Coronary artery (tissue), 2 donors: ENCODE results near the gene FLYWCH1.

Source experiments
- DNase-seq: peaks from one replicate; pipeline ENCODE4 v3.0.0-alpha.2; 2017; ENCODE audit warnings: low spot score
- H3K27ac ChIP-seq, 2 donors: fragments of 200-600 bp; sonication (generic); one replicate each; pipeline ENCODE4 v1.5.1; 2016 to 2019
- H3K4me3 ChIP-seq: fragments of 200-600 bp; sonication (generic); 2 replicates; pipeline ENCODE4 v1.5.1; 2016; ENCODE audit warnings: mild to moderate bottlenecking, moderate library complexity
- TF ChIP-seq, protein P1 (sequence below): fragments of 200-600 bp; sonication (generic); IDR thresholded peaks from one replicate; pipeline ENCODE4 v1.5.1; 2019; ENCODE audit warnings: antibody characterized with exemption

Gene FLYWCH1

DNA sequence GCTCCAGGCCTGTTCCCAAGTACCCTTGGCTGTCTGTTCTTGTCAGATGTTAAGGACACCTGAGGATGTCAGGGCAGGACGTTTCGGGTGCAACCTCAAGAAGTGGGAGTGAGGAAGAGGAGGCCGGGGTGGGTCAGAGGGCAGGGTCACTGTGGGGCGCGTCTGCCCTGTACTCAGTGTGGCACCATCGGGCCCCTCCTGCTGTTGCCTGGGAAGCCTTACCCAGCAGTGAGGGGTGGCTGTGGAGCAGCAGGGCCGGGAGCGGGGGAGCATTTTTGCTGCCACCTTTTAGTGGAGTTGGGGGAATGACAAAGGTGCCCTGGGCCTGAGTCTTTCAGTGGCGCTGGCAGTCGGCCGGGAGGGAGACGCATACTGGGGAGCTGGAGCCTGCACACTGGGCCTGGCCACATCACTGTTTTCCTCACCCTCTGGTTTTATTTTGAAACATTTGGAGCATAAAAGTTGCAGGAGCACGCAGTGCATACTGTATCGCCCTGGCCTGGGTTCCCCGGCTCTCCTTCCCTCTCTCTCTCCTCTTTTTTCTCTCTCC is 11.1 kb upstream of the FLYWCH1 start:
- Histone ChIP-seq H3K4me3 (no peak overlapping the region), H3K27ac (no peak overlapping the region)
- DNase-seq: no peak
- TF ChIP-seq, protein P1, sequence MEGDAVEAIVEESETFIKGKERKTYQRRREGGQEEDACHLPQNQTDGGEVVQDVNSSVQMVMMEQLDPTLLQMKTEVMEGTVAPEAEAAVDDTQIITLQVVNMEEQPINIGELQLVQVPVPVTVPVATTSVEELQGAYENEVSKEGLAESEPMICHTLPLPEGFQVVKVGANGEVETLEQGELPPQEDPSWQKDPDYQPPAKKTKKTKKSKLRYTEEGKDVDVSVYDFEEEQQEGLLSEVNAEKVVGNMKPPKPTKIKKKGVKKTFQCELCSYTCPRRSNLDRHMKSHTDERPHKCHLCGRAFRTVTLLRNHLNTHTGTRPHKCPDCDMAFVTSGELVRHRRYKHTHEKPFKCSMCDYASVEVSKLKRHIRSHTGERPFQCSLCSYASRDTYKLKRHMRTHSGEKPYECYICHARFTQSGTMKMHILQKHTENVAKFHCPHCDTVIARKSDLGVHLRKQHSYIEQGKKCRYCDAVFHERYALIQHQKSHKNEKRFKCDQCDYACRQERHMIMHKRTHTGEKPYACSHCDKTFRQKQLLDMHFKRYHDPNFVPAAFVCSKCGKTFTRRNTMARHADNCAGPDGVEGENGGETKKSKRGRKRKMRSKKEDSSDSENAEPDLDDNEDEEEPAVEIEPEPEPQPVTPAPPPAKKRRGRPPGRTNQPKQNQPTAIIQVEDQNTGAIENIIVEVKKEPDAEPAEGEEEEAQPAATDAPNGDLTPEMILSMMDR: no peak

DNA sequence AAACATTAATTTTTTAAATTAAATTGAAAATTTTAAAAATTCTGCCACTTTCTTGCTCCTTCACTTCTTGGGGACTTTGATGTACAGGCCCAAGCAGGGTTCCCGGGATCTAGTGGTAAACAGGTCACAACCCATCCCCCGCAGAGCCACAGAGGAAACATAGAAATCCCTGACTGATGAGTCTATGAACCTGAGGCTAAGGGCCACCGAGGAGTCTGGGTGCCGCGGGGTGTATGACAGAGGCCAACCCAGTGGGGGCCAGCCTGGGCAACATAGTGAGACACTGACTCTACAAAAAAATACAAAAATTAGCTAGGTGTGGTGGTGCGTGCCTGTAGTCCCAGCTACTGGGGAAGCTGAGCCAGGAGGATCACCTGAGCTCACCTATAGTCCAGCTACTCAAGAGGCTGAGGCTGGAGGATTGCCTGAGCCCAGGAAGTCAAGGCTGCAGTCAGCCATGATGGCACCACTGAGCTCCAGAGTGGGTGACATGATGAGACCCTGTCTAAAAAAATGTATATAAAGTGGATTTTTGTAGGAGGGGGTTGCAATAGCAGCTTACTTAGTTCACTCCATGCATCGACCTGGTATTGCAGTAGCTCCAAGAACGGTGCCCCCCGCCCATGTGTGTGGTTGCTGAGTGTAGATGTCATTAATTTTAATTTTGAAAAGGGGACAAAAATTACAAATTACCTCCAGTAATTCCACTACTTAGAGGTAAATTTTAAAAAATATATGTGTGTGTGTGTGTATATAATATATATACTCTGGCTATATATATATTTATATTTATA is 9.2 kb upstream of the FLYWCH1 start:
- Histone ChIP-seq H3K4me3 (no peak overlapping the region), H3K27ac (no peak overlapping the region)
- TF ChIP-seq, protein P1: no peak
- no peak for DNase-seq

DNA sequence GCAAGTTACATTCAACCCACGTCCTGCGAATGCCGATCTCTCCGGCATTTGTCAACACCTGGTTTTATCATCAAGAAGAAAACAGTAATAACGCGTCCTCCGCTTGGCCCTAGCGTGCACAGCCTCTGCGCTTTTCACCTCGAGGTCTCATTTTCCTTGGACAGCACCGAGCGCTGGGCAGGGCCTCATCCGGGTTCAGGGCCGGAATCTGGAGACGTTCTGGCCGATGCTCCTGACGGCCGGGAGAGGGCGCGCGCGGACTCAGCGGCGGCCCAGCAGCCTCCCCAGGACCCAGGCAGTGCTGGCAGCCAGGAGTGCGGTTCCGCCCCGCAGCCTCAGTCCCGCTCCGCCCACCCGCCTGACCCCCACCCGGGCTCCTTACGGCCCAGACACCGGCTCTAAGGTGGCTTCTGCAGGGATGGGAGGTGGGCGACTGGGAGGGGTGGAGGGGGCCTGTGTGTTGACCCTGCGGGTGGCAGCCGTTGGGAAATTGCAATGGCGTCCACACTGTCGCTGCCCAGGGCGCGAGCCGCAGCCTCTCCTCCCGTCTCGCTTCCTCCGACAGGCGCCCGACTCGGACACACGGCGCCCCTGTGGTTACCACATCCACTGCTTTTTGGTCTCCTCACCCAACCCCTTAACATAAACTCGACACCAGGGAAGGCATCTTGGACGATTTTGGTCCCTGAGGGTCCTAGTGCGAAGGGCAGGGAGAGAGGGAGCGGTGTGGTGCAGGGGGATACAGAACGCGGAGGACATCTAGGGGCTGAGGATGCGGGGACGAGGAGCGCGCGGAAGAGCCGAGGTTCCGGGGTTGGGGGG is 7.4 kb upstream of the FLYWCH1 start:
- peak overlapping the region; percentile 53 to 90 for H3K27ac ChIP-seq
- peak overlapping the region; percentile 74 for H3K4me3 ChIP-seq
- DNase-seq: peak; percentile 91
- TF ChIP-seq, protein P1: peak; percentile 95

DNA sequence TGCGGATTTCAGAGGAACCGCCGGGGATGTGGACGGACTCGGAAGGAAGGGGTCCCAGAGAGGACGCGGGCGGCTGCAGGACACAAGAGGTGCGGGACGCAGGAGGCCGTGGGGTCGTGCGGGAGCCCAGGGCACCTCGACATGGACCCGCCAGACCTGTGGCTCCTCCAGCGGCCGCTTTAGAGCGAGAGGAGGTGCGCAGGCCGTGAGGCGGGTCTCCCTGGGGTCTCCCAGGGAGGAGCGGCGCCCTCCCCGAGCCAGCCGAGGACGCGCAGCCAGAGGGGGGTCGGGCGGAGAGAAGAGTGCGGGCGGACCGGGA is 6.8 kb upstream of the FLYWCH1 start:
- DNase-seq: peak; percentile 82
- Histone ChIP-seq H3K4me3 (peak overlapping the region; percentile 74), H3K27ac (peak overlapping the region; percentile 53 to 90)
- TF ChIP-seq, protein P1: no peak

DNA sequence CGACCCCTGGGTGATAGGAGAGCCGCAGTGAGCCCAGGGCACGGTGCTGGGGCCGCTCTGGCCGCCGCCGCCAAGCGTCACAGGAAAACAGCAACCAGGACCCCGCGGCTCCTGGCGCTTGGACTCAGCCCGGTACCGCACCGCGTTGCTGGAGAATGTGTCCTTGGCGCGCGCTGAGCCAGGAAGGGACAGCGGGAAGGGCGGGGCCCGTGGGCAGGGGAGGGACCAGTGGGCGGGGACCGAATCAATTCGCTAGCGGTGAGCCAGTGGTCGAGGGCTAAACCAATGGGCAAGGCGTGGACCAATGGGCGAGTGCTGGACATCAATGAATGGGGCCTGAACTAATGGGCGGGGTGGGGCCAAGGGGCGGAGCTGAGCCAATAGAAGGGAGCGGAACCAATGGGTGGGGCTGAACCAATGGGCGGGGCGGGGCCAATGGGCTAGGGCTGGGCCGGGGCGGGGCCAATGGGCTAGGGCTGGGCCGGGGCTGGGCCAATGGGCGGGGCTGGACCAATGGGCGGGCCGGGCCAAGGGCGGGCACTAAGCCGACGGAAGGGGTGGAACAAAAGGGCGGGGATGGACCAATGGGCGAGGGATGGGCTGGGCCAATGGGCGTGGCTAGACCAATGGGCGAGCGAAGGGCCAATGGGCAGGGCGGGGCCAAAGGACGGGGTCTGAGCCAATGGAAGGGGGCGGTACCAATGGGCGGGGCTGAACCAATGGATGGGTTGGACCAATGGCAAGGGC is 6.3 kb upstream of the FLYWCH1 start:
- TF ChIP-seq, protein P1: no peak
- Histone ChIP-seq H3K27ac (peak overlapping the region; percentile 53 to 90), H3K4me3 (peak overlapping the region; percentile 74)
- peak; percentile 100 for DNase-seq

DNA sequence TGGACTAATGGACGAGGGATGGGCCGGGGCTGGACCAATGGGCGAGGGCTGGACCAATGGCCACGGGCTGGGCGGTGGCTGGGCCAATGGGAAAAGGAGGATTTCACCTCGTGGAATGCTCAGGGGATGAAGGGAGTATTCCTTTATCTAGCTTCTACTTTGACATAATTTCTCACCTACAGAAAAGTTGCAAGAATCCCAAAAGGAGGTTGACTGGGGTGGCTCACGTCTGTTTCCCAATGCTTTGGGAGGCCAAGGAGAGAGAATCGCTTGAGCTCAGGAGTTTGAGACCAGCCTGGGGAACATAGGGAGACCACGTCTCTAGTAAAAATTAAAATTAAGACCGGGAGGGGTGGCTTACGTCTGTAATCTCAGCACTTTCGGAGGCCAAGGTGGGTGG is 5.7 kb upstream of the FLYWCH1 start:
- peak overlapping the region in 1 of 2 donors; percentile 90 for H3K27ac ChIP-seq
- TF ChIP-seq, protein P1: no peak
- DNase-seq: no peak
- H3K4me3 ChIP-seq: peak overlapping the region; percentile 1
